Kidney (tissue), 14 donors: ENCODE data around the gene TCF7L2. TPM values are rescaled to one million over a fixed set of nuclear protein-coding genes. Genes with fewer than 3 reads are reported as not detected.

Experiments
- DNase-seq, 5 donors: peaks; one replicate each; pipeline ENCODE4 v3.0.0-alpha.2; 2013 to 2020
- FAIRE-seq: peaks from 2 replicates; lab custom pipeline; 2012; peaks lifted over from hg19 to GRCh38; lab: Jason Lieb, UNC
- H3K27ac ChIP-seq, 2 donors: one replicate each; pipeline ENCODE4 v1.7.0; 2013; ENCODE audit warnings: low read depth in 2 of 2, low read length in 2 of 2, inconsistent platforms in 1 of 2
- H3K27me3 ChIP-seq: one replicate; pipeline ENCODE4 v1.7.1; 2013; ENCODE audit warnings: low read length, inconsistent platforms; ENCODE audit not compliant: control insufficient read depth, insufficient read depth
- H3K36me3 ChIP-seq, 3 donors: one replicate each; pipeline versions ENCODE4 v1.7.0 to v1.7.1; 2013; ENCODE audit warnings: low read length in 3 of 3, control low read depth in 1 of 3, inconsistent platforms in 1 of 3; ENCODE audit not compliant: insufficient read depth in 3 of 3, control insufficient read depth in 2 of 3
- H3K4me1 ChIP-seq, 3 donors: one replicate each; pipeline versions ENCODE4 v1.7.0 to v1.7.1; 2013; ENCODE audit warnings: low read length in 3 of 3, inconsistent platforms in 1 of 3, low read depth in 1 of 3; ENCODE audit not compliant: control insufficient read depth in 2 of 3, insufficient read depth in 2 of 3
- H3K4me3 ChIP-seq, 3 donors: one replicate each; pipeline versions ENCODE4 v1.7.0 to v1.8.1; 2013; ENCODE audit warnings: low read length in 3 of 3, control low read depth in 1 of 3, inconsistent platforms in 1 of 3
- H3K9ac ChIP-seq, 3 donors: one replicate each; pipeline versions ENCODE4 v1.7.0 to v1.7.1; 2013; ENCODE audit warnings: low read length in 3 of 3, control low read depth in 1 of 3, inconsistent platforms in 1 of 3
- H3K9me3 ChIP-seq, 3 donors: one replicate each; pipeline versions ENCODE4 v1.7.0 to v1.7.1; 2013; ENCODE audit warnings: low read length in 3 of 3, control low read depth in 1 of 3, inconsistent platforms in 1 of 3; ENCODE audit not compliant: control insufficient read depth in 2 of 3, insufficient read depth in 1 of 3
- CTCF ChIP-seq: IDR thresholded peaks from 3 replicates; pipeline ENCODE4 v1.5.1; 2012; ENCODE audit warnings: mild to moderate bottlenecking, moderate library complexity, borderline replicate concordance; ENCODE audit not compliant: insufficient read depth; ENCODE audit errors: extremely low read depth
- intact Hi-C: fragments of 100-400 bp; cut with DNase I; formaldehyde crosslinking; loops from one replicate; pipeline ENCODE4 v1.11.1; 2022
- polyA plus RNA-seq: library from polyadenylated mRNA; stranded (reverse); fragments of 350-450 nt; fragmentation: Illumina TruSeq; extraction: RNeasy Lipid Tissue Mini Kit (QIAGEN cat#74804); gene quantifications from one replicate; pipeline ENCODE4 v1.2.3, GENCODE V29; 2014; ENCODE audit warnings: low read depth, low replicate concordance; ENCODE audit not compliant: insufficient read depth
- total RNA-seq: library from RNA; stranded (reverse); fragmentation: NEBNext Ultra II Directional; extraction: Animal tissue kit (Norgen Biotek cat#: 25700); gene quantifications from one replicate; pipeline ENCODE4 v1.2.1, GENCODE V29; 2021
- donor health status: control.
- donor health status: control.
- donor health status: control.
- donor health status: control.
- donor health status: control.
- donor health status: DM: yes; HTN: yes; CAD: no.
- donor health status: Normal renal cell carcinoma (clear cell type).

The TCF7L2 gene
- total and polyA plus RNA-seq, 2 donors from 2014 or later, result 6.5 to 32.4 TPM

- H3K9me3 ChIP-seq, result no peaks in the 10 kb centered on the region
- TF ChIP-seq CTCF, result no peak
- no peaks in the 10 kb centered on the region for H3K4me1 ChIP-seq
- DNase-seq (no peak), FAIRE-seq (no peak)
- H3K27me3 ChIP-seq, result no peaks in the 10 kb centered on the region
- intact Hi-C loops, result no loop called here
- H3K9ac ChIP-seq, result no peak overlapping the region
- H3K36me3 ChIP-seq, result no peaks in the 10 kb centered on the region
- no peak overlapping the region for H3K4me3 ChIP-seq
- H3K27ac ChIP-seq, result no peak overlapping the region
These were observed 91.3 kb downstream of the TCF7L2 start for GRCh38 chr10:113041324-113041723.

GRCh38 chr10:113041841-113042750, 92.0 kb downstream of the TCF7L2 start:
- DNase-seq (no peak), FAIRE-seq (no peak)
- intact Hi-C loops, result no loop called here
- Histone ChIP-seq H3K4me3 (no peak overlapping the region), H3K27ac (no peak overlapping the region), H3K9me3 (no peaks in the 10 kb centered on the region), H3K27me3 (no peaks in the 10 kb centered on the region), H3K4me1 (peaks cover 0 to under 1% (median 0%) of the 10 kb centered on the region in 3 donors), H3K36me3 (no peaks in the 10 kb centered on the region), H3K9ac (no peak overlapping the region)
- no peak for TF ChIP-seq CTCF

- DNase-seq (no peak), FAIRE-seq (no peak)
- Histone ChIP-seq H3K27me3 (no peaks in the 10 kb centered on the region), H3K9ac (no peak overlapping the region), H3K9me3 (no peaks in the 10 kb centered on the region), H3K4me3 (no peak overlapping the region), H3K4me1 (peaks cover 0 to 8% (median under 1%) of the 10 kb centered on the region in 3 donors), H3K36me3 (no peaks in the 10 kb centered on the region), H3K27ac (no peak overlapping the region)
- intact Hi-C loops, result no loop called here
- no peak for TF ChIP-seq CTCF
These were observed 92.8 kb downstream of the TCF7L2 start for GRCh38 chr10:113042868-113043267.
